K562 (cell line): ENCODE measurements around the gene INS. TPM values are rescaled to one million over a fixed set of nuclear protein-coding genes. Genes with fewer than 3 reads are reported as not detected.

ENCODE experiments used
- ATAC-seq: fragments of 200-7000 bp; cut with Tn5 transposase; 3 replicates; pipeline ENCODE4 v1.9.1; 2020; ENCODE audit warnings: moderate library complexity
- BruUV-seq: library from RNA; stranded (reverse); fragments of 400-500 nt; replicated peaks from 2 replicates; lab custom pipeline; 2021; lab: Mats Ljungman, UMichigan
- CTCF ChIA-PET: fragments of 300-600 bp; formaldehyde crosslinking; extraction: SDS; loops from one replicate; lab custom pipeline; 2021; ENCODE audit warnings: low intra/inter-chr PET ratio; lab: Yijun Ruan, JAX
- POLR2A ChIA-PET: fragments of 300-600, 350-650 bp; sonication (Branson Sonifier 250); formaldehyde crosslinking; extraction: SDS; loops from one replicate; lab custom pipeline; 2021; ENCODE audit warnings: antibody characterized with exemption, inconsistent platforms; lab: Yijun Ruan, JAX
- DNase-seq, 4 experiments: peaks; one replicate each; pipeline versions ENCODE4 v3.0.0 to v3.0.0-alpha.2; 2011 to 2018; ENCODE audit warnings: low spot score in 3 of 4, mixed read lengths in 3 of 4; ENCODE audit errors: extremely low read depth in 1 of 4
- FAIRE-seq: peaks from 2 replicates; lab custom pipeline; 2011; peaks lifted over from hg19 to GRCh38; lab: Jason Lieb, UNC
- H2AFZ ChIP-seq: 2 replicates; pipeline ENCODE4 v1.6.0; 2011; ENCODE audit warnings: low read depth, low read length, control low read depth, inconsistent platforms
- H3K27ac ChIP-seq: fragments of 200-600 bp; 3 replicates; pipeline ENCODE4 v1.8.0; 2011; ENCODE audit warnings: low read depth, mild to moderate bottlenecking, control low read depth, inconsistent platforms, low read length, moderate library complexity, mixed read lengths; ENCODE audit errors: extremely low read depth
- H3K27me3 ChIP-seq, 2 experiments: fragments of 300-600 bp in 1 of 2; 2 replicates in 1 of 2; 3 replicates in 1 of 2; pipeline versions ENCODE4 v1.6.0 to v1.8.0; 2011; ENCODE audit warnings: inconsistent platforms in 2 of 2, low read length in 2 of 2, mild to moderate bottlenecking in 1 of 2, mixed read lengths in 1 of 2, moderate library complexity in 1 of 2; ENCODE audit not compliant: control insufficient read depth in 2 of 2, insufficient read depth in 2 of 2
- H3K36me3 ChIP-seq: fragments of 300-600 bp; 3 replicates; pipeline ENCODE4 v1.8.0; 2011; ENCODE audit warnings: mild to moderate bottlenecking, low read length, inconsistent platforms; ENCODE audit not compliant: control insufficient read depth, insufficient read depth
- H3K4me1 ChIP-seq, 2 experiments: fragments of 200-600 bp in 1 of 2; replicated peaks in 1 of 2; 2 replicates in 1 of 2; 3 replicates in 1 of 2; pipeline versions ENCODE4 v1.5.1 to v1.8.0; 2011; ENCODE audit warnings: inconsistent platforms in 2 of 2, low read length in 2 of 2, mild to moderate bottlenecking in 1 of 2, mixed read lengths in 1 of 2, moderate library complexity in 1 of 2; ENCODE audit not compliant: control insufficient read depth in 2 of 2, insufficient read depth in 2 of 2
- H3K4me2 ChIP-seq: 2 replicates; pipeline ENCODE4 v1.6.1; 2011; ENCODE audit warnings: low read length, control low read depth, inconsistent platforms, mixed read lengths; ENCODE audit not compliant: insufficient read depth
- H3K4me3 ChIP-seq: fragments of 200-600 bp; sonication (generic), shearing (Covaris generic); 2 replicates; pipeline ENCODE4 v1.5.1; 2016; ENCODE audit warnings: control low read depth, inconsistent platforms
- H3K79me2 ChIP-seq: fragments of 200-600 bp; 3 replicates; pipeline ENCODE4 v1.8.0; 2011; ENCODE audit warnings: low read length, inconsistent platforms; ENCODE audit not compliant: control insufficient read depth, insufficient read depth
- H3K9ac ChIP-seq, 2 experiments: 2 replicates each; pipeline versions ENCODE4 v1.6.0 to v1.6.1; 2011; ENCODE audit warnings: low read depth in 2 of 2, low read length in 2 of 2, control low read depth in 1 of 2, inconsistent platforms in 1 of 2, mild to moderate bottlenecking in 1 of 2, mixed read lengths in 1 of 2; ENCODE audit not compliant: insufficient read depth in 1 of 2
- H3K9me1 ChIP-seq: one replicate; pipeline ENCODE4 v1.6.0; 2011; ENCODE audit warnings: inconsistent platforms, mild to moderate bottlenecking, low read length, moderate library complexity; ENCODE audit not compliant: control insufficient read depth, insufficient read depth
- H3K9me3 ChIP-seq: replicated peaks from 2 replicates; pipeline ENCODE4 v1.5.1; 2011; ENCODE audit warnings: low read depth, low read length, inconsistent platforms; ENCODE audit not compliant: control insufficient read depth, insufficient read depth
- H4K20me1 ChIP-seq: replicated peaks from 2 replicates; pipeline ENCODE4 v1.6.1; 2011; ENCODE audit warnings: low read length, inconsistent platforms, mixed read lengths; ENCODE audit not compliant: control insufficient read depth, insufficient read depth
- ETV5 ChIP-seq: sonication (generic); formaldehyde crosslinking; IDR thresholded peaks from 2 replicates; pipeline ENCODE4 v1.4.0; 2020; ENCODE audit warnings: low read depth, mild to moderate bottlenecking, missing genetic modification reagents
- PURB ChIP-seq: sonication (generic); formaldehyde crosslinking; IDR thresholded peaks from 2 replicates; pipeline ENCODE4 v1.9.0; 2021; ENCODE audit warnings: low read depth, mild to moderate bottlenecking, missing genetic modification reagents
- SMARCA5 ChIP-seq: fragments of 450-650 bp; IDR thresholded peaks from 2 replicates; pipeline ENCODE4 v1.6.1; 2016
- WGBS: fragments of 100-300 bp; shearing (Covaris generic); methylation state at CpG from one replicate; pipeline ENCODE4 v1.1.6; 2016; ENCODE audit warnings: low coverage, mixed read lengths; ENCODE audit not compliant: insufficient coverage; ENCODE audit errors: missing lambda C conversion rate; 5-methylcytosine and 5-hydroxymethylcytosine counted together
- in situ Hi-C: fragments of 300-500 bp; cut with MboI; formaldehyde crosslinking; loops from 4 replicates; pipeline ENCODE4 v1.15.0; 2018; ENCODE audit warnings: inconsistent platforms, mixed read lengths
- intact Hi-C: fragments of 100-400 bp; cut with micrococcal nuclease; formaldehyde crosslinking; loops from 2 replicates; pipeline ENCODE4 v1.14.2; 2022
- polyA plus RNA-seq, 8 experiments: library from polyadenylated mRNA; depleted of rRNA in 4 of 8; stranded (reverse) in 5 of 8; unstranded in 3 of 8; fragments of >200 nt; fragmentation: Nextera tagmentation in 2 of 8; fragmentation: Illumina TruSeq in 1 of 8; extraction: Ambion mirVana in 2 of 8; extraction: Trizol in 1 of 8; gene quantifications; 2 replicates each; pipeline versions ENCODE4 v1.2.1 to v1.2.3, GENCODE V29; 2011 to 2014; ENCODE audit warnings: inconsistent platforms in 1 of 8, missing spikeins in 1 of 8
- total RNA-seq, 7 experiments: library from RNA; depleted of rRNA in 6 of 7; stranded (reverse); fragments of >200 nt in 6 of 7; fragmentation: Illumina TruSeq in 2 of 7; extraction: Trizol in 2 of 7; gene quantifications; 2 replicates each; pipeline versions ENCODE4 v1.2.1 to v1.2.3, GENCODE V29; 2011 to 2021; ENCODE audit warnings: low replicate concordance in 1 of 7
- TF ChIP-seq, protein P1 (sequence below): fragments of 250-450 bp; sonication (Bioruptor Pico); IDR thresholded peaks from 2 replicates; pipeline ENCODE4 v1.5.0; 2021; ENCODE audit warnings: mild to moderate bottlenecking, borderline replicate concordance
- TF ChIP-seq, protein P2 (sequence below): fragments of 450-650 bp; IDR thresholded peaks from 2 replicates; pipeline ENCODE4 v1.6.1; 2016; ENCODE audit warnings: low read depth, mild to moderate bottlenecking, moderate library complexity

INS gene
- total and polyA plus RNA-seq, 9 of the 15 experiments (the other 6 are each of a cell fraction or from before 2014, with no cell fraction given) = not detected

DNA sequence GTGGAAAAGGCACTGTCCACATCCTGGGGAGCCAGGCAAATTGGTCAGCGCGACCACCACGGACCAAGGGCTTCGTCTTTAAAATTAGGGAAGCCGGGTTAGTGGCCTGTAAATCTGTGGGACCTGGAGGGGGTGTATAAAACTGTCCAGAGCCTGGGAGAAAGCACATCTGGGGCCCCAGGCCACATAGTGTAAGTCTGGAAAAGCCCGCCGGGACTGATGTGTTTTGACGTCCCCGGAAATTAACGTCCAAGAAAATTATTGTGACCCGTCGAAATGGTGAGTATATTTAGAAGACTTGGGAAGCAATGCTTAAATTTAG, 17.6 kb downstream of the INS start:
- ATAC-seq (no peak), FAIRE-seq (no peak), DNase-seq (no peak)
- H3K27ac ChIP-seq = no peak overlapping the region
- H3K27me3 ChIP-seq = peaks cover 4 to 53% of the 10 kb centered on the region in 2 experiments; a peak in 3 of 5 replicates
- no peaks in the 10 kb centered on the region for H3K36me3 ChIP-seq
- ChIA-PET CTCF (no interaction called here), POLR2A (no interaction called here)
- no peak overlapping the region for H3K4me3 ChIP-seq
- no peak overlapping the region for H3K4me2 ChIP-seq
- no peaks in the 10 kb centered on the region for H3K79me2 ChIP-seq
- peaks cover 9% of the 10 kb centered on the region; the same call in 1 of the 2 replicates for H4K20me1 ChIP-seq
- H3K4me1 ChIP-seq = peaks cover 0 to 7% of the 10 kb centered on the region in 2 experiments; a peak in 2 of 5 replicates
- no peaks in the 10 kb centered on the region for H3K9me1 ChIP-seq
- no peak for TF ChIP-seq ETV5 (CRISPR knock-in tag)
- no peak for TF ChIP-seq PURB (CRISPR knock-in tag)
- TF ChIP-seq, protein P1, sequence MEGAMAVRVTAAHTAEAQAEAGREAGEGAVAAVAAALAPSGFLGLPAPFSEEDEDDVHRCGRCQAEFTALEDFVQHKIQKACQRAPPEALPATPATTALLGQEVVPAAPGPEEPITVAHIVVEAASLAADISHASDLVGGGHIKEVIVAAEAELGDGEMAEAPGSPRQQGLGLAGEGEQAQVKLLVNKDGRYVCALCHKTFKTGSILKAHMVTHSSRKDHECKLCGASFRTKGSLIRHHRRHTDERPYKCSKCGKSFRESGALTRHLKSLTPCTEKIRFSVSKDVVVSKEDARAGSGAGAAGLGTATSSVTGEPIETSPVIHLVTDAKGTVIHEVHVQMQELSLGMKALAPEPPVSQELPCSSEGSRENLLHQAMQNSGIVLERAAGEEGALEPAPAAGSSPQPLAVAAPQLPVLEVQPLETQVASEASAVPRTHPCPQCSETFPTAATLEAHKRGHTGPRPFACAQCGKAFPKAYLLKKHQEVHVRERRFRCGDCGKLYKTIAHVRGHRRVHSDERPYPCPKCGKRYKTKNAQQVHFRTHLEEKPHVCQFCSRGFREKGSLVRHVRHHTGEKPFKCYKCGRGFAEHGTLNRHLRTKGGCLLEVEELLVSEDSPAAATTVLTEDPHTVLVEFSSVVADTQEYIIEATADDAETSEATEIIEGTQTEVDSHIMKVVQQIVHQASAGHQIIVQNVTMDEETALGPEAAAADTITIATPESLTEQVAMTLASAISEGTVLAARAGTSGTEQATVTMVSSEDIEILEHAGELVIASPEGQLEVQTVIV = no peak
- TF ChIP-seq, protein P2, sequence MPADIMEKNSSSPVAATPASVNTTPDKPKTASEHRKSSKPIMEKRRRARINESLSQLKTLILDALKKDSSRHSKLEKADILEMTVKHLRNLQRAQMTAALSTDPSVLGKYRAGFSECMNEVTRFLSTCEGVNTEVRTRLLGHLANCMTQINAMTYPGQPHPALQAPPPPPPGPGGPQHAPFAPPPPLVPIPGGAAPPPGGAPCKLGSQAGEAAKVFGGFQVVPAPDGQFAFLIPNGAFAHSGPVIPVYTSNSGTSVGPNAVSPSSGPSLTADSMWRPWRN = no peak
- no peak for TF ChIP-seq SMARCA5
- 1% methylated on average over 11 of the region's 12 CpGs for WGBS
- no TSS peak for BruUV-seq
- in situ Hi-C loops (no loop called here), intact Hi-C loops (no loop called here)
- no peaks in the 10 kb centered on the region for H3K9me3 ChIP-seq
- H3K9ac ChIP-seq = no peak overlapping the region
- no peak overlapping the region for H2AFZ ChIP-seq
